Hepatocyte (in vitro differentiated cells): ENCODE data around the gene SIT1. TPM values are rescaled to one million over a fixed set of nuclear protein-coding genes. Genes with fewer than 3 reads are reported as not detected.

Experiments used
- DNase-seq: peaks from one replicate; pipeline ENCODE4 v3.0.0-alpha.2; 2016; ENCODE audit warnings: low spot score
- H2AFZ ChIP-seq: fragments of 200-600 bp; sonication (generic); 2 replicates; pipeline ENCODE4 v1.6.0; 2016; ENCODE audit warnings: antibody characterized with exemption, mild to moderate bottlenecking
- H3K27ac ChIP-seq: fragments of 200-600 bp; sonication (generic); 2 replicates; pipeline ENCODE4 v1.5.1; 2016; ENCODE audit warnings: mild to moderate bottlenecking
- H3K27me3 ChIP-seq: fragments of 200-600 bp; sonication (generic); 2 replicates; pipeline ENCODE4 v1.6.1; 2016
- H3K36me3 ChIP-seq: fragments of 200-600 bp; sonication (generic); replicated peaks from 2 replicates; pipeline ENCODE4 v1.5.1; 2016; ENCODE audit warnings: low read depth; ENCODE audit not compliant: insufficient read depth
- H3K4me1 ChIP-seq: fragments of 200-600 bp; sonication (generic); 2 replicates; pipeline ENCODE4 v1.5.1; 2016; ENCODE audit warnings: mild to moderate bottlenecking, moderate library complexity; ENCODE audit not compliant: insufficient read depth
- H3K4me2 ChIP-seq: fragments of 200-600 bp; sonication (generic); 2 replicates; pipeline ENCODE4 v1.6.0; 2016
- H3K4me3 ChIP-seq: fragments of 200-600 bp; sonication (generic); 2 replicates; pipeline ENCODE4 v1.5.1; 2016; ENCODE audit warnings: mild to moderate bottlenecking
- H3K79me2 ChIP-seq: fragments of 200-600 bp; sonication (generic); 2 replicates; pipeline ENCODE4 v1.6.0; 2017; ENCODE audit warnings: mild to moderate bottlenecking
- H3K9me2 ChIP-seq: fragments of 200-600 bp; sonication (generic); replicated peaks from 2 replicates; pipeline ENCODE4 v1.6.0; 2017; ENCODE audit warnings: mild to moderate bottlenecking; ENCODE audit not compliant: insufficient read depth
- H3K9me3 ChIP-seq: fragments of 200-600 bp; sonication (generic); 2 replicates; pipeline ENCODE4 v1.5.1; 2016; ENCODE audit warnings: low read depth, mild to moderate bottlenecking
- H4K20me1 ChIP-seq: fragments of 200-600 bp; sonication (generic); 2 replicates; pipeline ENCODE4 v1.6.0; 2016; ENCODE audit warnings: mild to moderate bottlenecking; ENCODE audit not compliant: insufficient read depth, poor library complexity, severe bottlenecking
- CTCF ChIP-seq: fragments of 200-600 bp; sonication (generic); IDR thresholded peaks from 2 replicates; pipeline ENCODE4 v1.5.1; 2016; ENCODE audit warnings: antibody characterized with exemption, mild to moderate bottlenecking; ENCODE audit not compliant: poor library complexity
- EZH2 ChIP-seq: fragments of 200-600 bp; sonication (generic); IDR thresholded peaks from 2 replicates; pipeline ENCODE4 v1.6.1; 2016; ENCODE audit warnings: antibody characterized with exemption, mild to moderate bottlenecking, borderline replicate concordance
- EZH2phosphoT487 ChIP-seq: fragments of 200-600 bp; sonication (generic); IDR thresholded peaks from one replicate; pipeline ENCODE4 v1.6.1; 2018; ENCODE audit warnings: antibody characterized with exemption, mild to moderate bottlenecking, low read depth, moderate library complexity; ENCODE audit not compliant: unreplicated experiment, severe bottlenecking
- WGBS: methylation state at CpG from one replicate; pipeline ENCODE4 v1.1.6; 2016; ENCODE audit warnings: low lambda C conversion rate; ENCODE audit errors: missing lambda C conversion rate; 5-methylcytosine and 5-hydroxymethylcytosine counted together
- polyA plus RNA-seq: library from polyadenylated mRNA; unstranded; fragments of >200 nt; fragmentation: Nextera tagmentation; extraction: Ambion mirVana; gene quantifications from 2 replicates; pipeline ENCODE4 v1.2.1, GENCODE V29; 2016
- total RNA-seq: library from RNA; depleted of rRNA; stranded (reverse); fragments of >200 nt; gene quantifications from 2 replicates; pipeline ENCODE4 v1.2.3, GENCODE V29; 2014

SIT1 gene
- total RNA-seq (not detected in 2 replicates), polyA plus RNA-seq (not detected in 2 replicates)

- no peaks in the 10 kb centered on the region for H3K36me3 ChIP-seq
- no peaks in the 10 kb centered on the region for H3K27me3 ChIP-seq
- TF ChIP-seq EZH2 (no peak), EZH2phosphoT487 (no peak), CTCF (no peak)
- H3K4me3 ChIP-seq, result no peak within 1 kb of the TSS
- no peak within 1 kb of the TSS for H2AFZ ChIP-seq
- no peaks in the 10 kb centered on the region for H4K20me1 ChIP-seq
- H3K27ac ChIP-seq, result peak within 1 kb of the TSS; percentile 91
- no peak for DNase-seq
- no peak within 1 kb of the TSS for H3K4me2 ChIP-seq
- no peaks in the 10 kb centered on the region for H3K9me2 ChIP-seq
- no peaks in the 10 kb centered on the region for H3K9me3 ChIP-seq
- H3K79me2 ChIP-seq, result no peaks in the 10 kb centered on the region
- peaks cover 13% of the 10 kb centered on the region for H3K4me1 ChIP-seq
- 76% methylated on average over 21 of the region's 22 CpGs for WGBS
Observed at GRCh38 chr9:35650341-35651158, at the start of gene SIT1. SIT1 (minus strand) TSS chr9:35650931; CDS start chr9:35650853, 78 bp downstream.

- H3K27ac ChIP-seq, result no peak overlapping the region
Observed at GRCh38 chr9:35700031-35700430, 49.3 kb upstream of the SIT1 start.

GRCh38 chr9:35698231-35698630, 47.5 kb upstream of the SIT1 start:
- no peak overlapping the region for H3K4me2 ChIP-seq
- no peak for DNase-seq

More at GRCh38 chr9:35700031-35700430, 49.3 kb upstream of the SIT1 start:
- H4K20me1 ChIP-seq, result no peaks in the 10 kb centered on the region
- no peaks in the 10 kb centered on the region for H3K27me3 ChIP-seq
- TF ChIP-seq EZH2phosphoT487, result no peak
- no peak for TF ChIP-seq CTCF
- no peak for TF ChIP-seq EZH2
- H3K4me3 ChIP-seq, result no peak overlapping the region
- no peak for DNase-seq
- WGBS, result 93% methylated on average over 11 of the region's 11 CpGs
- no peak overlapping the region for H3K4me2 ChIP-seq
- no peak overlapping the region for H2AFZ ChIP-seq
- no peaks in the 10 kb centered on the region for H3K9me3 ChIP-seq
- no peaks in the 10 kb centered on the region for H3K4me1 ChIP-seq
- H3K36me3 ChIP-seq, result no peaks in the 10 kb centered on the region
- H3K79me2 ChIP-seq, result no peaks in the 10 kb centered on the region
- H3K9me2 ChIP-seq, result no peaks in the 10 kb centered on the region

More at GRCh38 chr9:35698231-35698630, 47.5 kb upstream of the SIT1 start:
- Histone ChIP-seq H3K36me3 (no peaks in the 10 kb centered on the region), H3K4me3 (no peak overlapping the region), H3K9me2 (no peaks in the 10 kb centered on the region), H2AFZ (no peak overlapping the region), H3K4me1 (no peaks in the 10 kb centered on the region), H3K27me3 (no peaks in the 10 kb centered on the region), H4K20me1 (no peaks in the 10 kb centered on the region), H3K27ac (no peak overlapping the region), H3K9me3 (no peaks in the 10 kb centered on the region), H3K79me2 (no peaks in the 10 kb centered on the region)
- TF ChIP-seq EZH2phosphoT487 (no peak), CTCF (no peak), EZH2 (no peak)
- over 99% methylated on average over 5 of the region's 5 CpGs for WGBS
